Mesenchymal stem cell (in vitro differentiated cells and primary cell): Measurements from ENCODE around the gene CYP24A1.

Experiments used
- DNase-seq: peaks from one replicate; pipeline ENCODE4 v3.0.0-alpha.2; 2013
- H2AFZ ChIP-seq: one replicate; pipeline ENCODE4 v1.6.1; 2013; ENCODE audit warnings: low read depth, mild to moderate bottlenecking, control low read depth, inconsistent platforms, low read length, moderate library complexity
- H2AK5ac ChIP-seq: 2 replicates; pipeline ENCODE4 v1.6.1; 2013; ENCODE audit warnings: low read length, moderate library complexity, mild to moderate bottlenecking, inconsistent platforms; ENCODE audit not compliant: severe bottlenecking
- H2BK120ac ChIP-seq: one replicate; pipeline ENCODE4 v1.6.1; 2013; ENCODE audit warnings: low read depth, mild to moderate bottlenecking, inconsistent platforms, low read length, moderate library complexity
- H2BK12ac ChIP-seq, 2 experiments: one replicate each; pipeline ENCODE4 v1.6.1; 2013; ENCODE audit warnings: inconsistent platforms in 2 of 2, low read length in 2 of 2, mild to moderate bottlenecking in 2 of 2, moderate library complexity in 2 of 2, control low read depth in 1 of 2
- H2BK15ac ChIP-seq: one replicate; pipeline ENCODE4 v1.6.1; 2013; ENCODE audit warnings: mild to moderate bottlenecking, low read depth, inconsistent platforms; ENCODE audit not compliant: poor library complexity, severe bottlenecking
- H2BK5ac ChIP-seq: 2 replicates; pipeline ENCODE4 v1.6.1; 2013; ENCODE audit warnings: low read depth, mild to moderate bottlenecking, low read length, control low read depth, inconsistent platforms; ENCODE audit not compliant: poor library complexity, severe bottlenecking
- H3K14ac ChIP-seq, 2 experiments: one replicate each; pipeline ENCODE4 v1.6.1; 2013; ENCODE audit warnings: inconsistent platforms in 2 of 2, low read length in 2 of 2, control low read depth in 1 of 2, mild to moderate bottlenecking in 1 of 2, moderate library complexity in 1 of 2
- H3K18ac ChIP-seq, 2 experiments: one replicate each; pipeline ENCODE4 v1.6.1; 2013; ENCODE audit warnings: inconsistent platforms in 2 of 2, low read length in 2 of 2, control low read depth in 1 of 2, low read depth in 1 of 2, mild to moderate bottlenecking in 1 of 2
- H3K23ac ChIP-seq, 2 experiments: one replicate each; pipeline ENCODE4 v1.6.1; 2013; ENCODE audit warnings: inconsistent platforms in 2 of 2, low read length in 2 of 2, mild to moderate bottlenecking in 2 of 2, moderate library complexity in 2 of 2, control low read depth in 1 of 2
- H3K27ac ChIP-seq: 2 replicates; pipeline ENCODE4 v1.5.1; 2013; ENCODE audit warnings: mild to moderate bottlenecking, moderate library complexity, low read length, control low read depth, inconsistent platforms; ENCODE audit not compliant: poor library complexity, severe bottlenecking
- H3K27me3 ChIP-seq, 2 experiments: 2 replicates each; pipeline versions ENCODE4 v1.6.1 to v1.7.0; 2013; ENCODE audit warnings: low read length in 2 of 2, mild to moderate bottlenecking in 2 of 2, moderate library complexity in 2 of 2, control low read depth in 1 of 2, inconsistent platforms in 1 of 2; ENCODE audit not compliant: control insufficient read depth in 1 of 2, insufficient read depth in 1 of 2
- H3K36me3 ChIP-seq, 2 experiments: 2 replicates each; pipeline versions ENCODE4 v1.6.1 to v1.7.0; 2013; ENCODE audit warnings: low read length in 2 of 2, control low read depth in 1 of 2, inconsistent platforms in 1 of 2, low read depth in 1 of 2, mild to moderate bottlenecking in 1 of 2; ENCODE audit not compliant: insufficient read depth in 2 of 2, control insufficient read depth in 1 of 2
- H3K4ac ChIP-seq, 2 experiments: one replicate each; pipeline ENCODE4 v1.6.1; 2013; ENCODE audit warnings: inconsistent platforms in 2 of 2, low read length in 2 of 2, mild to moderate bottlenecking in 2 of 2, moderate library complexity in 2 of 2, control low read depth in 1 of 2, low read depth in 1 of 2
- H3K4me1 ChIP-seq: 2 replicates; pipeline ENCODE4 v1.6.1; 2013; ENCODE audit warnings: low read depth, low read length, control low read depth; ENCODE audit not compliant: control insufficient read depth, insufficient read depth
- H3K4me2 ChIP-seq: 2 replicates; pipeline ENCODE4 v1.6.1; 2013; ENCODE audit warnings: low read length, mild to moderate bottlenecking, inconsistent platforms; ENCODE audit not compliant: poor library complexity, severe bottlenecking
- H3K4me3 ChIP-seq, 2 experiments: 2 replicates each; pipeline versions ENCODE4 v1.5.1 to v1.7.0; 2013; ENCODE audit warnings: low read length in 2 of 2, mild to moderate bottlenecking in 2 of 2, control low read depth in 1 of 2, low read depth in 1 of 2; ENCODE audit not compliant: insufficient read depth in 1 of 2
- H3K79me1 ChIP-seq: replicated peaks from 2 replicates; pipeline ENCODE4 v1.6.1; 2013; ENCODE audit warnings: mild to moderate bottlenecking, control low read depth, low read length, inconsistent platforms; ENCODE audit not compliant: poor library complexity, severe bottlenecking
- H3K9ac ChIP-seq: 2 replicates; pipeline ENCODE4 v1.7.0; 2013; ENCODE audit warnings: mild to moderate bottlenecking, low read length, moderate library complexity
- H3K9me3 ChIP-seq: 2 replicates; pipeline ENCODE4 v1.7.0; 2013; ENCODE audit warnings: mild to moderate bottlenecking, low read length; ENCODE audit not compliant: control insufficient read depth
- H4K8ac ChIP-seq: one replicate; pipeline ENCODE4 v1.6.1; 2013; ENCODE audit warnings: inconsistent platforms, mild to moderate bottlenecking, low read length, moderate library complexity
- H4K91ac ChIP-seq: one replicate; pipeline ENCODE4 v1.6.1; 2013; ENCODE audit warnings: mild to moderate bottlenecking, low read length, inconsistent platforms
- WGBS: methylation state at CpG from one replicate; pipeline ENCODE4 v1.1.7; 2013; ENCODE audit warnings: mixed read lengths; 5-methylcytosine and 5-hydroxymethylcytosine counted together

Gene CYP24A1

DNA sequence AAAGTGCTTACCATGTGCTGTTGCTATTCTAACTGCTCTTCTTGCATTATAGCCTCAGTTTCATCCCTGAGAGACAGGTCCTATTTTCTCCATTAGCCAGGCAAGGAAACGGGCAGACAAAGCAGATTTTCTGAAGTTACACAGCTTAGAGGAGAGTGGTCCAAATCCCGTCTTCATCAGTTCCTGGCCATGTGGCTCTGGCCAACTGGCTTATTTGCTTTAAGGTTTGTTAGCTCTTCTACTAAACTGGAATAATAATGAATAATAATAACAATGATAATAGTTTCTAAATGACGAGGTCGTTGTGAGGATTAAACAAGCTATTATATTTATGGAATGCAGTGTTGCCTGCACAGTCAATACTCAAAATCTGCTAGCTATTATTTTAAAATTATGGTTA is 67.6 kb downstream of the CYP24A1 start:
- Histone ChIP-seq H3K23ac (no peak overlapping the region), H3K4me2 (no peak overlapping the region), H2AFZ (no peak overlapping the region), H4K8ac (no peak overlapping the region), H3K18ac (no peak overlapping the region), H3K36me3 (no peaks in the 10 kb centered on the region), H2BK15ac (no peak overlapping the region), H2AK5ac (no peak overlapping the region), H3K9me3 (no peaks in the 10 kb centered on the region), H3K27ac (no peak overlapping the region), H2BK5ac (no peak overlapping the region), H2BK12ac (no peak overlapping the region), H3K27me3 (no peaks in the 10 kb centered on the region), H4K91ac (no peak overlapping the region), H3K79me1 (no peaks in the 10 kb centered on the region), H3K9ac (no peak overlapping the region), H2BK120ac (no peak overlapping the region), H3K4ac (no peak overlapping the region), H3K4me1 (peaks cover 4% of the 10 kb centered on the region), H3K4me3 (no peak overlapping the region), H3K14ac (no peak overlapping the region)
- 70% methylated on average over 4 of the region's 4 CpGs for WGBS
- DNase-seq, result no peak

DNA sequence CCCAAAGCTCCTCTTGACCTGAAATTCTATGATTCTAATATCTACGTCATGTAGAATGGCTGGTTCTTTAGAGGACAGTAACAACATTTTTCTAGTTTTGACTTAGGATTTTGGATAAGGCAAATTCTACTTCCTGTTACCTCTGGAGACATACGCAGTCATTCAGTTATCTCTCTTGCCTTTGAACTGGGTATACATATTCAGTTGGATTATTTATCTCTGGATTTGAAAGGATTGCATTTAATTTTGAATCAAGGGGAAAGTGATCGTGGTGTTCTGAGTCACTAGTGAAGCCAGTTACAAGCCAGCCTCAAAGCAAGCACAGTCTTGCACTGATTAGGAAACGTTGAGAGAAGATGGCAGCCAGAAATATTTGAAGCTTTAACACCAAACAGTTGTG is 68.1 kb downstream of the CYP24A1 start:
- Histone ChIP-seq H3K27ac (no peak overlapping the region), H2BK15ac (no peak overlapping the region), H3K79me1 (no peaks in the 10 kb centered on the region), H3K18ac (no peak overlapping the region), H2BK120ac (no peak overlapping the region), H3K27me3 (no peaks in the 10 kb centered on the region), H4K8ac (no peak overlapping the region), H3K9ac (no peak overlapping the region), H3K14ac (no peak overlapping the region), H3K36me3 (no peaks in the 10 kb centered on the region), H3K23ac (no peak overlapping the region), H4K91ac (no peak overlapping the region), H3K4me3 (no peak overlapping the region), H2AK5ac (no peak overlapping the region), H2BK5ac (no peak overlapping the region), H2AFZ (no peak overlapping the region), H3K9me3 (no peaks in the 10 kb centered on the region), H3K4me2 (no peak overlapping the region), H3K4ac (no peak overlapping the region), H3K4me1 (peaks cover 4% of the 10 kb centered on the region), H2BK12ac (no peak overlapping the region)
- WGBS, result 70% methylated on average over 3 of the region's 4 CpGs
- DNase-seq, result no peak

DNA sequence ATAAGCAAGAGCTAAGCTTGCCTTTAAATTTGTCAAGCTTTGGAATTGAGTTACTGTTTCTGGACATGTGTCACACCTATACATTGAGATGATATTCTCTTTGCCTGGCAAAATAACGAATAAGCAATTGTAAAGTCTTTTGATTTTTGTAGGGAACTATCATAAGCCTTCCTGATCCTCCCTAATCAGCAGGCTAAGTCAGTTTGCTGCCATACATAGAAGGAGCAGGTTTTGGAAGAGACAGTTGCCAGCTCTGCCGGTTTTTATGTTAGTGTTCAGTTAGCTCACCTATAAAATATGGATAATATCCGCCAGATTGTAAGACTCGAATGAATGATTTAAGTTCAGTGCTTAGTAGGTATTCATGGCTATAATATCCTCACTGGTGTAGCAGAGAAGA is 69.0 kb downstream of the CYP24A1 start:
- Histone ChIP-seq H3K27me3 (no peaks in the 10 kb centered on the region), H3K9me3 (no peaks in the 10 kb centered on the region), H3K36me3 (no peaks in the 10 kb centered on the region), H3K9ac (no peak overlapping the region), H4K91ac (no peak overlapping the region), H3K14ac (no peak overlapping the region), H3K4ac (no peak overlapping the region), H3K27ac (no peak overlapping the region), H3K23ac (no peak overlapping the region), H3K18ac (no peak overlapping the region), H2AK5ac (no peak overlapping the region), H2BK15ac (no peak overlapping the region), H3K4me2 (no peak overlapping the region), H3K79me1 (no peaks in the 10 kb centered on the region), H4K8ac (no peak overlapping the region), H3K4me1 (peaks cover 4% of the 10 kb centered on the region), H2AFZ (no peak overlapping the region), H3K4me3 (no peak overlapping the region), H2BK120ac (no peak overlapping the region), H2BK5ac (no peak overlapping the region), H2BK12ac (no peak overlapping the region)
- WGBS, result 87% methylated on average over 3 of the region's 4 CpGs
- no peak for DNase-seq

DNA sequence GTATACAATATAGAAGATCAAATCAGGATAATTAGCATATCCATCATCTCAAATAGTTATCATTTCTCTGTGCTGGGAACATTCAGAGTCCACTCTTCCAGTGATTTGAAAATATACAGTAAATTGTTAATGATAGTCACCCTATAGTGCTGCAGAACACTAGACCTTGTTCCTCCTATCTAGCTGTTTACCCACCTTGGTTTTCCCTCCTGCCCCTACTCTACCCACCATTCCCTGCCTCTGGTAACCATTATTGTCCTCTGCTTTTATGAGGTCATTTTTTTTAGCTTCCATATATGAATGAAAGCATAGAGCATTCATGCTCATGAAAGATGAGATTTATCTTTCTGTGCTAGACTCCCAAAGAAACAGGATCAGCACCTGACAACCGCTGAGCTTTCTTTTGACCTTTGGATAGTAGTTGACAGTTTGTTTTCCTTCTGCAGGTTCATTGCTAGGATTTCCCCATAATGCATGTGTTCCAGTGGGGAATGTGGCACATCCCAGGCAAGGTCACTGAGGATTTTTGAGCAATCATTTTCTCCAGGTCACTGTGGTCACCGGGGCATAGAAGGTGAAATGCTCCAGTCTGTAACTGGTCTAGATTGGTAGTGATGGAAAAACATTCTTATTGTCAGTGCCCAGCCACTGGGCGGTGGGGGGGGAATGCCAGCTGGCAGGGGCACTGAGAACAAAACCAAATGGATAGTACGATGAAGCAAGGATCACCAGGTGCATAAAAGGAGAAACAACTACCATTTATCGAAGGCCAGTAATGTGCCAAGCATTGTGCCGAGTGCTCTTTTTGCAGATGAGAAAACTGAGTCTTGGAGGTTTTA is 69.8 kb downstream of the CYP24A1 start:
- no peaks in the 10 kb centered on the region for H3K36me3 ChIP-seq

More for the DNA sequence above, 69.8 kb downstream of the CYP24A1 start:
- H3K9ac ChIP-seq, result no peak overlapping the region
- no peak overlapping the region for H2AFZ ChIP-seq
- no peak overlapping the region for H2BK15ac ChIP-seq
- no peaks in the 10 kb centered on the region for H3K79me1 ChIP-seq
- no peak overlapping the region for H3K18ac ChIP-seq
- no peak overlapping the region for H3K4ac ChIP-seq
- H3K27ac ChIP-seq, result no peak overlapping the region
- 85% methylated on average over 6 of the region's 6 CpGs for WGBS
- H3K23ac ChIP-seq, result no peak overlapping the region
- H2BK12ac ChIP-seq, result no peak overlapping the region
- peaks cover 4% of the 10 kb centered on the region for H3K4me1 ChIP-seq
- no peak overlapping the region for H2BK120ac ChIP-seq
- H4K91ac ChIP-seq, result no peak overlapping the region
- no peak overlapping the region for H3K4me3 ChIP-seq
- no peak overlapping the region for H3K14ac ChIP-seq
- H3K4me2 ChIP-seq, result no peak overlapping the region
- no peaks in the 10 kb centered on the region for H3K9me3 ChIP-seq
- DNase-seq, result no peak
- no peaks in the 10 kb centered on the region for H3K27me3 ChIP-seq
- H2BK5ac ChIP-seq, result no peak overlapping the region
- no peak overlapping the region for H2AK5ac ChIP-seq
- H4K8ac ChIP-seq, result no peak overlapping the region
